Lung (tissue), 12 donors: ENCODE measurements around the gene VRK2. TPM values are rescaled to one million over a fixed set of nuclear protein-coding genes. Genes with fewer than 3 reads are reported as not detected.

ENCODE experiments used
- ATAC-seq: fragments of 200-7000 bp; cut with Tn5 transposase; one replicate; pipeline ENCODE4 v1.9.1; 2020; ENCODE audit warnings: moderate number of reproducible peaks; ENCODE audit not compliant: insufficient read depth, low FRiP score
- DNase-seq, 3 donors: peaks; one replicate each; pipeline ENCODE4 v3.0.0-alpha.2; 2013 to 2017
- H3K27ac ChIP-seq, 2 donors: one replicate each; pipeline ENCODE4 v1.5.1; 2013; ENCODE audit warnings: mild to moderate bottlenecking in 2 of 2, moderate library complexity in 2 of 2, control low read depth in 1 of 2, inconsistent platforms in 1 of 2, low read depth in 1 of 2, low read length in 1 of 2
- H3K27me3 ChIP-seq, 3 donors: one replicate each; pipeline ENCODE4 v1.5.1; 2013; ENCODE audit warnings: low read length in 2 of 3; ENCODE audit not compliant: control insufficient read depth in 3 of 3, insufficient read depth in 3 of 3
- H3K36me3 ChIP-seq, 4 donors: one replicate each; pipeline ENCODE4 v1.5.1; 2013; ENCODE audit warnings: low read length in 4 of 4, mild to moderate bottlenecking in 1 of 4, moderate library complexity in 1 of 4; ENCODE audit not compliant: control insufficient read depth in 4 of 4, insufficient read depth in 4 of 4
- H3K4me1 ChIP-seq, 5 donors: one replicate each; pipeline ENCODE4 v1.5.1; 2013; ENCODE audit warnings: low read length in 5 of 5, mild to moderate bottlenecking in 2 of 5, moderate library complexity in 1 of 5; ENCODE audit not compliant: control insufficient read depth in 5 of 5, insufficient read depth in 5 of 5
- H3K4me3 ChIP-seq: one replicate; pipeline ENCODE4 v1.5.1; 2013; ENCODE audit warnings: mild to moderate bottlenecking, control low read depth, moderate library complexity
- H3K9ac ChIP-seq, 2 donors: one replicate each; pipeline ENCODE4 v1.5.1; 2013; ENCODE audit warnings: low read length in 2 of 2, control low read depth in 1 of 2; ENCODE audit not compliant: insufficient read depth in 1 of 2
- H3K9me3 ChIP-seq, 4 donors: one replicate each; pipeline ENCODE4 v1.5.1; 2013; ENCODE audit warnings: low read length in 3 of 4, mild to moderate bottlenecking in 1 of 4, moderate library complexity in 1 of 4; ENCODE audit not compliant: control insufficient read depth in 4 of 4, insufficient read depth in 3 of 4
- CTCF ChIP-seq: IDR thresholded peaks from 2 replicates; pipeline ENCODE4 v1.5.1; 2012; ENCODE audit warnings: mild to moderate bottlenecking; ENCODE audit errors: control extremely low read depth, extremely low read depth
- WGBS, 2 donors: extraction: QIAGEN DNeasy Blood & Tissue Kit; methylation state at CpG; one replicate each; pipeline ENCODE4 v1.1.7; 2013; 5-methylcytosine and 5-hydroxymethylcytosine counted together
- polyA plus RNA-seq, 2 donors: library from polyadenylated mRNA; stranded (reverse); fragments of 200-250 nt; gene quantifications; one replicate each; pipeline ENCODE4 v1.2.1, GENCODE V29; 2013
- total RNA-seq, 2 donors: library from RNA; depleted of rRNA in 1 of 2; stranded (reverse); fragments of >200 nt in 1 of 2; gene quantifications; one replicate each; pipeline ENCODE4 v1.2.1, GENCODE V29; 2014 to 2021
- donor health status: control.
- donor health status: control.
- donor health status: Bipolar disorder and iron deficiency.
- donor health status: healthy.
- donor health status: DM: yes; HTN: yes; CAD: no.

VRK2 gene
- total and polyA plus RNA-seq, 4 donors, result 11.2 to 25.4 (median 14.7) TPM

- H3K4me3 ChIP-seq, result no peak overlapping the region
- H3K4me1 ChIP-seq, result no peaks in the 10 kb centered on the region
- no peak for ATAC-seq
- TF ChIP-seq CTCF, result no peak
- no peaks in the 10 kb centered on the region for H3K36me3 ChIP-seq
- H3K27me3 ChIP-seq, result no peaks in the 10 kb centered on the region
- DNase-seq, result no peak
- no peak overlapping the region for H3K9ac ChIP-seq
- H3K9me3 ChIP-seq, result no peaks in the 10 kb centered on the region
- H3K27ac ChIP-seq, result no peak overlapping the region
These were observed 13.1 kb upstream of the VRK2 start for GRCh38 chr2:58033530-58033929.

GRCh38 chr2:58035352-58035751 is 11.3 kb upstream of the VRK2 start:
- Histone ChIP-seq H3K9ac (no peak overlapping the region), H3K9me3 (no peaks in the 10 kb centered on the region), H3K27ac (no peak overlapping the region), H3K27me3 (no peaks in the 10 kb centered on the region), H3K4me1 (no peaks in the 10 kb centered on the region), H3K36me3 (no peaks in the 10 kb centered on the region), H3K4me3 (no peak overlapping the region)
- 93 to 94% methylated on average over 3 of the region's 3 CpGs for WGBS, 2 donors
- ATAC-seq, result no peak
- no peak for TF ChIP-seq CTCF
- no peak for DNase-seq

GRCh38 chr2:58039170-58039611 is 7.4 kb upstream of the VRK2 start:
- Histone ChIP-seq H3K27ac (no peak overlapping the region), H3K9me3 (no peaks in the 10 kb centered on the region)
- DNase-seq, result peak in 2 of 3 donors; percentile 29 to 31

More at GRCh38 chr2:58039170-58039611, 7.4 kb upstream of the VRK2 start:
- TF ChIP-seq CTCF, result no peak
- Histone ChIP-seq H3K27me3 (no peaks in the 10 kb centered on the region), H3K4me1 (no peaks in the 10 kb centered on the region), H3K36me3 (no peaks in the 10 kb centered on the region), H3K9ac (no peak overlapping the region), H3K4me3 (no peak overlapping the region)
- 6 to 25% methylated on average over 1 of the region's 1 CpG for WGBS, 2 donors
- no peak for ATAC-seq
